IPS DF 6.9 (cell line): ENCODE measurements around the gene P2RY8.
"Not testable (repeated sequence)": the region's sequence is repeated elsewhere in the genome, so short reads cannot be mapped to it uniquely, and the experiment has no call there.

Experiments
- DNase-seq: peaks from one replicate; pipeline ENCODE4 v3.0.0-alpha.2; 2013; ENCODE audit warnings: low read depth, low spot score
- H3K27ac ChIP-seq: one replicate; pipeline ENCODE4 v1.5.1; 2013; ENCODE audit warnings: low read length, control low read depth
- H3K27me3 ChIP-seq: 2 replicates; pipeline ENCODE4 v1.6.1; 2013; ENCODE audit warnings: mild to moderate bottlenecking, low read length; ENCODE audit not compliant: control insufficient read depth, insufficient read depth
- H3K36me3 ChIP-seq: 2 replicates; pipeline ENCODE4 v1.6.1; 2013; ENCODE audit warnings: low read length; ENCODE audit not compliant: control insufficient read depth, insufficient read depth
- H3K4me1 ChIP-seq: 2 replicates; pipeline ENCODE4 v1.6.1; 2013; ENCODE audit warnings: low read length; ENCODE audit not compliant: control insufficient read depth, insufficient read depth
- H3K4me3 ChIP-seq: 2 replicates; pipeline ENCODE4 v1.5.1; 2013; ENCODE audit warnings: mild to moderate bottlenecking, low read length
- H3K9me3 ChIP-seq: 2 replicates; pipeline ENCODE4 v1.6.1; 2013; ENCODE audit warnings: low read length, inconsistent platforms; ENCODE audit not compliant: control insufficient read depth, insufficient read depth
- WGBS: extraction: QIAGEN DNeasy Blood & Tissue Kit; methylation state at CpG from one replicate; pipeline ENCODE4 v1.1.7; 2013; ENCODE audit warnings: mixed read lengths, missing lambda C conversion rate; ENCODE audit not compliant: insufficient read length, insufficient coverage; 5-methylcytosine and 5-hydroxymethylcytosine counted together

Gene P2RY8

GRCh38 chrX:1529756-1530155 is 7.2 kb downstream of the P2RY8 start:
- no peak overlapping the region for H3K27ac ChIP-seq
- DNase-seq, result no peak
- no CpG with 5 or more reads among the region's 6 CpGs for WGBS
- no peaks in the 10 kb centered on the region for H3K27me3 ChIP-seq
- H3K36me3 ChIP-seq, result no peaks in the 10 kb centered on the region; the same call in 1 of the 2 replicates
- H3K9me3 ChIP-seq, result no peaks in the 10 kb centered on the region
- H3K4me3 ChIP-seq, result no peak overlapping the region
- no peaks in the 10 kb centered on the region for H3K4me1 ChIP-seq

GRCh38 chrX:1529328-1529727 is 7.7 kb downstream of the P2RY8 start:
- no peak overlapping the region for H3K27ac ChIP-seq
- H3K36me3 ChIP-seq, result no peaks in the 10 kb centered on the region; the same call in 1 of the 2 replicates
- no peaks in the 10 kb centered on the region for H3K9me3 ChIP-seq
- H3K4me3 ChIP-seq, result no peak overlapping the region
- WGBS, result no CpG with 5 or more reads among the region's 2 CpGs
- DNase-seq, result no peak
- no peaks in the 10 kb centered on the region for H3K27me3 ChIP-seq
- H3K4me1 ChIP-seq, result no peaks in the 10 kb centered on the region

- DNase-seq, result no peak
- H3K27me3 ChIP-seq, result no peaks in the 10 kb centered on the region
- H3K4me3 ChIP-seq, result no peak overlapping the region
- no CpG with 5 or more reads among the region's 5 CpGs for WGBS
- H3K9me3 ChIP-seq, result no peaks in the 10 kb centered on the region
- no peak overlapping the region for H3K27ac ChIP-seq
- H3K36me3 ChIP-seq, result no peaks in the 10 kb centered on the region; the same call in 1 of the 2 replicates
- no peaks in the 10 kb centered on the region for H3K4me1 ChIP-seq
Measured at GRCh38 chrX:1528884-1529203, 8.1 kb downstream of the P2RY8 start.

- Histone ChIP-seq H3K4me1 (no peaks in the 10 kb centered on the region), H3K27me3 (no peaks in the 10 kb centered on the region), H3K27ac (no peak overlapping the region), H3K9me3 (no peaks in the 10 kb centered on the region), H3K36me3 (no peaks in the 10 kb centered on the region; the same call in 1 of the 2 replicates), H3K4me3 (no peak overlapping the region)
- no CpG with 5 or more reads among the region's 9 CpGs for WGBS
- no peak for DNase-seq
Measured at GRCh38 chrX:1528186-1528883, 8.7 kb downstream of the P2RY8 start.

- no peak for DNase-seq
- H3K4me1 ChIP-seq, result no peaks in the 10 kb centered on the region
- no peak overlapping the region for H3K4me3 ChIP-seq
- H3K27me3 ChIP-seq, result no peaks in the 10 kb centered on the region
- no peaks in the 10 kb centered on the region for H3K9me3 ChIP-seq
- no peak overlapping the region for H3K27ac ChIP-seq
- no peaks in the 10 kb centered on the region; the same call in 1 of the 2 replicates for H3K36me3 ChIP-seq
- 100% methylated on average over 1 of the region's 1 CpG for WGBS
Measured at GRCh38 chrX:1527457-1527856, 9.5 kb downstream of the P2RY8 start.

- H3K27ac ChIP-seq, result no peak overlapping the region
- H3K36me3 ChIP-seq, result no peaks in the 10 kb centered on the region; the same call in 1 of the 2 replicates
- 100% methylated on average over 3 of the region's 4 CpGs for WGBS
Measured at GRCh38 chrX:1526565-1526964, 10.4 kb downstream of the P2RY8 start.

GRCh38 chrX:1525583-1526355 is 11.2 kb downstream of the P2RY8 start:
- Histone ChIP-seq H3K27ac (no peak overlapping the region), H3K36me3 (no peaks in the 10 kb centered on the region; the same call in 1 of the 2 replicates), H3K4me1 (peaks cover 5% of the 10 kb centered on the region; the same call in 1 of the 2 replicates), H3K4me3 (no peak overlapping the region), H3K9me3 (no peaks in the 10 kb centered on the region), H3K27me3 (no peaks in the 10 kb centered on the region)
- WGBS, result 100% methylated on average over 2 of the region's 6 CpGs
- DNase-seq, result no peak

More at GRCh38 chrX:1526565-1526964, 10.4 kb downstream of the P2RY8 start:
- Histone ChIP-seq H3K4me3 (no peak overlapping the region), H3K27me3 (no peaks in the 10 kb centered on the region), H3K4me1 (peaks cover 2% of the 10 kb centered on the region; the same call in 1 of the 2 replicates), H3K9me3 (no peaks in the 10 kb centered on the region)
- no peak for DNase-seq

- H3K36me3 ChIP-seq, result no peaks in the 10 kb centered on the region; the same call in 1 of the 2 replicates
- WGBS, result no CpG with 5 or more reads among the region's 4 CpGs
- peaks cover 5% of the 10 kb centered on the region; the same call in 1 of the 2 replicates for H3K4me1 ChIP-seq
- no peak overlapping the region for H3K4me3 ChIP-seq
- no peak for DNase-seq
- no peaks in the 10 kb centered on the region for H3K9me3 ChIP-seq
- no peaks in the 10 kb centered on the region for H3K27me3 ChIP-seq
- no peak overlapping the region for H3K27ac ChIP-seq
Measured at GRCh38 chrX:1524874-1525582, 12.0 kb downstream of the P2RY8 start.

GRCh38 chrX:1522905-1523304 is 14.1 kb downstream of the P2RY8 start:
- not testable (repeated sequence) for H3K4me3 ChIP-seq, H3K27me3 ChIP-seq, H3K4me1 ChIP-seq, H3K27ac ChIP-seq, DNase-seq, H3K9me3 ChIP-seq, H3K36me3 ChIP-seq
- WGBS, result no CpG with 5 or more reads among the region's 4 CpGs

GRCh38 chrX:1521459-1521956 is 15.5 kb downstream of the P2RY8 start:
- H3K9me3 ChIP-seq, result no peaks in the 10 kb centered on the region
- WGBS, result no CpG with 5 or more reads among the region's 13 CpGs
- no peaks in the 10 kb centered on the region for H3K36me3 ChIP-seq
- peak; percentile 41 for DNase-seq
- H3K4me1 ChIP-seq, result peaks cover 5% of the 10 kb centered on the region; the same call in 1 of the 2 replicates
- H3K4me3 ChIP-seq, result no peak overlapping the region
- H3K27ac ChIP-seq, result no peak overlapping the region
- no peaks in the 10 kb centered on the region for H3K27me3 ChIP-seq
